LHCN-M2 (cell line): Measurements from ENCODE around the gene IMMP2L. TPM values are rescaled to one million over a fixed set of nuclear protein-coding genes. Genes with fewer than 3 reads are reported as not detected.

Source experiments
- DNase-seq: peaks from one replicate; pipeline ENCODE4 v3.0.0-alpha.2; 2012; ENCODE audit warnings: low read depth
- total RNA-seq: library from RNA; depleted of rRNA; stranded (reverse); fragments of >200 nt; gene quantifications from 2 replicates; pipeline ENCODE4 v1.2.3, GENCODE V29; 2014

Gene IMMP2L
- total RNA-seq, 1 experiment from 2014 or later = 6.4 TPM

DNA sequence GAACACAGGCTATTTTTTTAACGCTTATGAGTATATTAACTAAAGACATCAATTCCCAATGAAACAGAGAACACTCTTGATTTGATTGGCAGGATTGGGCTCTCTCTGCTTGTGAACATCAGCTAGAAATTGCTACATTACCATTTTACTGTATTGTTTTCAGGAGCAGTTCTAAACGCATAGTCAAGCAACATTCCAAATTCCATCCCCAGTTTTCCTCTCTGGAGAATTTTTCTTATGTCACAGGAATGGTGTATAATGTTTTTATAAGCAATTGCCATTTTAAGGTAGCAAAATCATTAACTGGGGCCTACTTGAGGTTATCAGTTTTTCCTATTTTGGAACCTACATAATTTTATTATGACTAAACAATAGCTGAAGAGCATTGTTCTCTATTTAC lies 748.3 kb downstream of the IMMP2L start:
- no peak for DNase-seq

DNA sequence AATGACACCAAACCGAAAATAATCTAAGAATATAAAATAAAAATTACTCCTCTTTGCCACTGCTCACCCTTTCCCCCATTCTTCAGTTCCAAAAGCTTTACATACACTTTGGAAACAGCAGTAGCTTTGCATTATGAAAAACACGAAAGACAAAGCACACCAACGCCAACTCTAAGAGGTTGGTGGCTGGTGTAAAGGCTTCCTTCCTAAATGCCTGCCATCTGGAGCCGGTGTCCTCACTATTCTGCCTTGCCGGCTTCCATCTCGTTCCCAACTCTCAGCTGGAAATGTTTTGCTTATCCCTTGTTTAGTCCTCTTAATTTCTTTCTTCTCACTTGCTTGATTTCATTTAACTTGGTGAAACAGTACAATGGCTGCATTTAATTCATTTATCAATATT lies 752.5 kb downstream of the IMMP2L start:
- DNase-seq = no peak

DNA sequence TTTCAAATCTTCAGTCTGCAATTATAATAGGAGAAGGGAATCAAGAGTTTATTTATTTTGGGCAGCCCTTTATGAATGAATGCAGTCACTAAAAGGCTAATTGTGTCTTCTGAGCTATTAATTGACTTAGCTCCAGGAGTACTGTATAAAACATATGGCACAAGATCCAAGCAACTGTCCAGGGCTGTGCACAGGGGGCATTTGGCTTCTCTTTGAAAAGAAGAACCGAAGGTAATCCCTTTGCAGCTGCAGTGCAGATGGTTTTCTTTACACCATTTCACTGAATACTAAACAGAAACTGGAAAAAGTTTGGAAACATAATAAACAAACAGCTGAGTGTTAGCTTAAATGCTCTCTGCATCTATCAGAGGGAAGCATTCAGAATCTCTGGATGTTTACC lies 753.9 kb downstream of the IMMP2L start:
- DNase-seq = no peak

DNA sequence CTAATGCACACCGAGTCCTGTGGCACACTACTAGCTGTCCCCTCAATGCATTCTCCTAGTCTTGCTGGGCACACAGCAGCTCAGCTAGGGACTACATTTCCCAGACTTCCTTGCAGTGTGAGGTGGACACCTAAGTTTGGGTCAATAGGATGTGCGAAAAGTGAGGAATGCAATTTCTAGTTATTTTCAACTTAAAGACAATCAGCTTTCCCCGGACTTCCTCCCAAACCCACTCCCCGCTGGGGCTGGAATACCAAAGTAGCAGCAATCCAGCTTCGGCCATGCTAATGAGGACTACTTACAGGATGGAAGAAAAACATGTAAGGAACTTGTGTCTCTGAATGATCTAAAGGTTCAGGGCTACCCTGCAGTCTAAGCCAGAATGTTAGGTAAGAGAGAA lies 757.8 kb downstream of the IMMP2L start:
- DNase-seq = no peak

DNA sequence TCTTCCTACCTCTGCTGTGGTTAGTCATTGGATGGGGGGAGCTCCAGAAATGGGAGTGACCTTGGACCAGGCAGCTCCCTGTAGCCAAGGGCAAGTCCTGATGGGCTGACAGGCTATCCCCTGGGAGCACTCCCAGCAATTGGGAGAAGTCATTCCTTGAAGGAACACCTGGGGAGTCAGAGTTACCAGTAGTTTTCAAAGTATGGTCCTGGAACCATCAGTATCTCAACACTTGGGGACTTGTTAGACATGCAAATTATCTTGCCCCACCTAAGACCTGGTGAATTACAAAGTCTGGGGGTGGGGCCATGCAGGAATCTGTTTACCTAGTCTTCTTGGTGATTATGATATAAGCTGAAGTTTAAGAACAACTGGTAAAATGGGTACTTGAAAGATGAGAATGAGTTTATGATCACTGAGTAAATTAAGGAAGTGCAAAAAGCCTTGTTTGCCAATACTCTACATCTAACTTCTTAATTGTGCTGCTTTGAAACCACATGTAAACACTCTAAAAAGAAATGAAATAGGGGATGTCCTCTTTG lies 758.6 kb downstream of the IMMP2L start:
- DNase-seq = no peak

DNA sequence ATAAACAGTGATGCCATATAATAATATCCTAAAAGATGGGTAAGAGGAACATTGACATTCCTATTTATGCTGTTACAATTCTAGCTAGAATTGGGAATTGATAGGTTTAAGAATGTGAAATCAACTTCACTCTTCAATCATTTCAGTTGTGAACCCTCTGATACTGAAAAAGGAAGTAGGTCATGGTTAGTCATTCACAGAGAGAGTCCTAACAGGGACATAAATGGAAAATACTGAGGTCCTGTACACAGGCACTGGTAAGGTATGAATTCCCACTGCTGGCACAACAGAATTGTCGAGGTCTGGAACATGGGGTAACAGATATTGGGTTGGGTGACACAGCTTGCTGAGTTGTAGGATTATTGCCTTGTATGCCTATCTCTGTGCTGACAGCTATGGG lies 760.8 kb downstream of the IMMP2L start:
- no peak for DNase-seq

DNA sequence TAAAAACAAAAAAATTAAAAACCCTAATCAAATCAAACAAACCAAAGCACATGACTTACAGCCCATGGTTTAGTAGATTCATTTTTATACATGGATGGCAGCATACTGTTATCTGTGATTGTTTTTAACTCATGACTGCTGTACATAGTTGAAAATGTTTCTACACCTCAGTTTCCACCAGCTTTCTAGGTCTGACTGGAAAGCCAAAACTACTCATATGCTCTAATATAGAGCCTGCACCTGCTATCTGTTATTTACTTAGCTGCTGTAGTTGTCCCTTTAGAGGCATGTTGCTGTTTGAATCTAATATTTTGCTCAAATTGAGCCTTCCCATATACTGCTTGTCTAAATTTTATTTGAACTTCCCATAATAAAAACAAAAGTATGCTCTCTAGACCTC lies 761.3 kb downstream of the IMMP2L start:
- DNase-seq = no peak

DNA sequence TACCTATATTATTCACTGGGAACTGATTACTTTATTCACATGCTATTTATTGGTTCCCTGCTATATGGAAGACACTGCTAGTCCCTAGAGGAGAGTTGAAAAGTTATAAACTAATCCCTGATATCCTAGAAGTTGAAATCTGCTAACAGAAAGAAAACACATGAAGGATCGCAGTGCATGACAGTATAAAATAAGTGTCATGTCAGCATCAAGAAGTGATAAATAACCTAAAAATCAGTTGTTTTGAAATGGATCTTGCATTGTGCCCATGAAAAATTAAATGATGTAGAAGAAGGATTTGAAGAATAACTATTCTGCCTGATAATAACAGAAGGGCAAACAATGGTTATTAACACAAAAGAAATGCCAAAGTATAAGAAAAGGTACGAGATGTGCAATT lies 764.6 kb downstream of the IMMP2L start:
- no peak for DNase-seq

DNA sequence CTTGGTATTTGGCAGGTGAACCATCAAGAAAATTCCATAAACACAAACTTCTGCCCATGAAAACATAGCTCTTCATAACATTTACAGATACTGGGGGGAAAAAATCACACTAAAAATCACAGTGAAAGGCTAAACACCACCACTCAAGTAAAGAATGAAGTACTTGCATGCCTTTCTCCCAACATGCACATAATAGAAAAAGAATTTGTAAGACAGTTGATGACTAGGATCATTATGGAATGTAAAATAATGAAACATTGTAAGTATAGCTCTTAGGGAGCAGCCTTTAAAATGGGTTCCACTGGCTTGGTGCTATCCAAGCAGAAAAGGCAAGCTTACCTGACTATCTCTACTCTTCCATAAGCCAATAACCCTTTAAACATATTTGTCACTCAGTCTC lies 771.3 kb downstream of the IMMP2L start:
- DNase-seq = no peak

DNA sequence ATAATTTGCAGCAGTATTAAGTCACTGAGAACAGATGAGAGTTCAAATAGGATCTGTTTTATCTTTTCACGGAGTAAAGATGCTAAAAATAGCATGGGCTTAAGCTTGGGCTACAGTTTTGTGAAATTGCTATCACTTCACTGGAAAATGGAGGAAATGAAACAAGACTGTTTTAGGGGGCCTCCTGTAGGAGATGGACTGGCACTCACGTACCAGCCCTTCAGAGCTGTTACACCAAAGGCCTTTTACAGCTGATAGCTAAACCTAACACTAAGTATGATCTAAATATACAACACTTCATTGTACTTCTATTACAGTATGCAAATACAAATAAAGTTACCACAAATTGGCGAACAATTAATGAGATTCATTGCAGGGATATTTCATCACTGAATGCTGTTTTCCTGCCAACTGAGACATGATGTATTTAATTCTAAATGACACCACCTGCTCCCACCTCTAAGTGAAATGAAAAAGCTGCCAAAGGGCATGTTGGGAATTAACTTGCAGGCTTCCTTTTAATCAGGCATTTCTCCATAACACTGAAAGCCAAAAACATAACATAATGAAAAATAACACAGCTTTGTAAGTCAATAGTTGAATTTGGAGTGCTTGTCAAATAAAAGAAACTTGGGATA lies 775.8 kb downstream of the IMMP2L start:
- DNase-seq = no peak

DNA sequence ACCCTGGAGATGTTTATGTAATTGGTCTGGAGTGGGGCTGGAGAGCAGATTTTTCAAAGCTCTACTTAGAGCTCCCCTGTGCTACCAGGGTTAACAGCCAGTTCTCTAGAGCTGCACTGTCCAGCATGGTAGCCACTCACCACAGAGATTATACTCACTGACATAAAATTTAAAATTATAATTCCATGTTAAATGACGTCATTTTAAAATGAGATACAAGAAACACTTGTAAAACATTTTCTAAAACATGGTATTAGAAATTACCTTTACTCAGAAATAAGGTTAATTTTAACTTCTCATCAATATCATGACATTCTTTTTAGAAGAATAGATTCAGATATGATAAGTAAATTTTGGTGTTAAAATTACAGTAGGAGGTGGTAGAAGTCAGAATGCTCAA lies 777.5 kb downstream of the IMMP2L start:
- DNase-seq = no peak

DNA sequence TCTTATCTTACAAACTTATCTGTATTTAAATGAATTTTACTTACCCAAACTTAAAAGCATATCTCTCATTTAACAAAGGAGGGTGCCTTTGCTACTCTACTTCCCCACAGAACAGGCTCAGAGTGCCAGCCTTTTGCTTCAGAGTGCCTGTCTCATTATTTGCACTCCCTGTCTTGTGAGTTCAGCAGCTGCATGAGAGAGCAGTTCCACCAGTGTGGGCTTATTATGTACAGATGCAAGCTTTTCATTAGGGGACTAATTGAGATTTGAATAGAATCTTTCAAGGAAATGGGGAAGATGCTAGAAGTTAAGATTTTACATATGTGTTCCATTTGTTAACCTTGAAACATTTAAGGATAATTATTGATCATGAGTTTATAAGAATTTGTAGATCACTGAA lies 781.6 kb downstream of the IMMP2L start:
- no peak for DNase-seq

DNA sequence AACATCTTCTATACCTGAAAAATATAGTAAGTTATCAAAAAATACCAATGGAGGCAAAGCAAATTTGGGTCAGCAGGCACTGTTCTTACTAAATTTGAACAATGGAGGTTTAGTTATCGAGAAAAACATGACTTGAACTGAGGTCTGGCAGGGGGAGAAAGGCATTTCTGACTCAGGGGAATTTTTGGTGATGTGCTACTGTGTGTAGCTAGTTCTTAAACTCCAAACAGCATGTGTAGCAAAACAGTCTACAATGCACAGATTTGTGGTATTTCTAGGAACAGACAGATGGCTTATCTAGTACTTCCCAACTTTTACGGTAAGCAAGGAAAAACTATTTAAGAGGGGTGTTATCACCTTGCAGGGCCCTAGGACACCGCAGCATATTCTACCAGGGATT lies 783.0 kb downstream of the IMMP2L start:
- DNase-seq = no peak

DNA sequence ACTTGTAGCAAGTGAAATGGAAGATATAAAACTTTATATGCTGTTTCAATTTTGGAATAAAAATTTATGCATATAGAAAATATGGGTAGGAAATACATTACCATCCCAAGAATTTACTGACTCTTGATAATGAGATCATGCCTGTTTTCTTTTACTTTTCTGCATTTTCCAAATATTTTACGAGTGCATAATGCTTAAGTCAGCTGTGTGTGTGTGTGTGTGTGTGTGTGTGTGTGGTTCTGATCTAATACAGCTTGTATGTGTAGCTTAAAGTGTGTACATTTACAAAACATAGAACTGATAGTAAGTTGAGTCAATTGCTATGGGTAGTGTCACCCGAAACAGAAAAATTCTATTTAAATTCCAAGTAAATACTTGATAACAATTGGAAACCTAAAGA lies 787.2 kb downstream of the IMMP2L start:
- DNase-seq = no peak

DNA sequence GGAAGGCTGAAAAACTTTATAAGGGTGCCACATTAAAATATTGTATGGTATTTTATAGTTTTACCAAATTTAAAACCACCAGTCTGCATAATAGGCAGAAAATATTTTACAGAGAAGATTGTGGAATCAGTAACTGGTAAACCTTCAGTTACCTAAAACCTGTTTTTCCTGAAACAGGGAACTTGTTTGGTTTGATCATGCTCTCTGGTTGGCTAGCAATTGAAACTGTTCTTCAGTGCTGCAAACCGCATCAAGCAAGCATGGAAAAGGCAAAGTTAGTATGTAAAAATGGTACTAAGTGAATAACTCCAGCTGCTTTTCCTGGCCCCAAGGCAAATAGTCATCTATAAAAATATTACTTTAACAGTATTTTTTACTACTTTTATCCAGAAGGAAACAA lies 788.2 kb downstream of the IMMP2L start:
- DNase-seq = no peak

DNA sequence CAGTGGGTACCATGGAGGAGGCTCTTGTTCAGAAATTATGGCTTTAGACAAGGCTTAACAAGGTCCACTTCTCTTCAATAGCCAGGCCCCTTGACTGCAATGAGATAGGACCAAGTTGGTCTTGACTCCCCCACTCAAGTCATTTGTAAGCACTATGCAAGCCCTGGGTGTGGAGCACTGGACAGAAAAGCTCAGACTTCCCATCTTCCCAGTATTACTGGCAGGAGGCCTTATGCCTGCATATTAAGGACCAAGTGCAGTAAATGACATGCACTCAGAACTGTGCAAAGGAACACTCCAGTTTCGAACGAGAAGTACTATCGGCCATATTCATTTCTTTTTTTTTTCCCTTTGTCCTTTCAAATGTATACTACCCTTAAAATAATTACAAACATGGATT lies 789.7 kb downstream of the IMMP2L start:
- DNase-seq = no peak

DNA sequence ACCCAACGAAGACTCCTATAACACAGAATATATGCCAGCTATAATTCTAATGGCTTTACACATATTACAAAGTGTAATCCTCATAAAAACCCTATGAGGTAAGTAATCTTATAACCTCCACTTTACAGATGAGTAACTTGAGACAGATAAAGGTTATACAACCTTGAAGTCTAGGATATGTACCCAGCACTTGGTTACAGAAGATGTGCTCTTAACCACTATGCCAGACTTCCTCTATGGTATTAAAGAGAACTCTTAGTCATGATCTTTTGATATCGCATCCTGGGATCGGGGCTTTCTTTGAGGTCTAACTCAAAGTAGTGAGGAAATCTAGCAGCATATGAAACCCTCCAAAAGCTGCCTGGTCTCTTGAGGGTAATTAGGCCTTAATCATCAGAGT lies 790.6 kb downstream of the IMMP2L start:
- DNase-seq = no peak

DNA sequence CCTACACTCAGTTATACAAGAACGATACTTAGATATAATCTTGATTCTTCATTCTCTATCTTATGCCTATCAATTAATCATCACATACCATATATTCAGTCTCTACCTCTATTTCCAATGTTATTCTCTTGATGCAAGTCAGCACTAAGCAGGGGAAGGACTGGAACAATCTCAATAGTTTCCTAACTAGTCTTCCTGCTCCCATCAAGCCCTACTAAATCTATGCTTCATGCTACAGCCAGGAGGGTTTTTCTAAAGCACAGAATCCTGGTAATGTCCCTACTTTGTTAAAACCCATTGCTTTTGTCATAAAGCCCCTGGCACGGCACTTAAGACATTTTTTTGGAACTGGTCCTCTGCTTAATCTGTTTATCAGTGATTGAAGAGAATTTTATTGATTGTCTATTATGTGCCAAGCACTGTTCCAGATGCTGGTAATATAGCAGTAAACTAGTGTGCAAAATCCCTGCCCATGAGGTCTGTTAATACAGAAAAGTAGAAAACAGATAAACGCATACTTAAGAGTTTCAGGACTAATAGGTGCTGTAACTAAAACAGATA lies 794.7 kb downstream of the IMMP2L start:
- no peak for DNase-seq

DNA sequence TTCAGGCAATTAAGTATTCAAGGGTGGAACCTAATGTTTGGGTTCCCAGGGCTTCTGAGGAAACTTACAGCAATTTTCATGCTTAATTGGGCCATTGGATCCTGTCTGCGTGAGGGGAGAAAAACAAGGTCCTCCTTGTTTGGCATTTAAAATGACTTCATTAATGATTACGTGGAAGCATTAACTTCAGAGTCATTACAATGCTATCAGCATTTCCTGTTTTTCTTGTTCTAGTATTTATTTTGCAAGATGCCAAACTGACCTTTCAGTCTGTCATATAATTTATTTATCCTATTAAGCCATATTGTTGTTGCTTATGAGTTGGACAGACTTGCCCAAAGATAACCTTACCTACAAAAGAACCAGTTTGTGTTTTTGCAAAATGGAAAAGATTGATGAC lies 795.4 kb downstream of the IMMP2L start:
- DNase-seq = no peak

DNA sequence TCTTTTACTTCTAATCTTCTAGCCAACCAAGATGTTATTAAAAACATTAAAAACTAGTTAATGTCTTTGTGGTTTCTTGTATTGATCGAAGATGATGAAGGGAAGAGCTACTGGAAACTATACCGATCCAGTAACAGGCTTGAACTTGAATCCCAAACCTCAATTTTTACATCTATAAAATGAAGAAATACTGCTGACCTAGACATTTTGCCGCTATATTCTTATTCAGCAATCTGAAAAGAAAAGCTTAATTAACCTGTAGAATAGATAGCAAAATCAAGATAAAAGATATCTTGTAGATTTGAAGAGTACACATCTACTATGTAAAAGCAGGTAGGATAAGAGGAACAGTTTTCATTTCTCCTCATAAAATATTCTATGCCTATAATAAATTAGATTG lies 797.4 kb downstream of the IMMP2L start:
- no peak for DNase-seq

DNA sequence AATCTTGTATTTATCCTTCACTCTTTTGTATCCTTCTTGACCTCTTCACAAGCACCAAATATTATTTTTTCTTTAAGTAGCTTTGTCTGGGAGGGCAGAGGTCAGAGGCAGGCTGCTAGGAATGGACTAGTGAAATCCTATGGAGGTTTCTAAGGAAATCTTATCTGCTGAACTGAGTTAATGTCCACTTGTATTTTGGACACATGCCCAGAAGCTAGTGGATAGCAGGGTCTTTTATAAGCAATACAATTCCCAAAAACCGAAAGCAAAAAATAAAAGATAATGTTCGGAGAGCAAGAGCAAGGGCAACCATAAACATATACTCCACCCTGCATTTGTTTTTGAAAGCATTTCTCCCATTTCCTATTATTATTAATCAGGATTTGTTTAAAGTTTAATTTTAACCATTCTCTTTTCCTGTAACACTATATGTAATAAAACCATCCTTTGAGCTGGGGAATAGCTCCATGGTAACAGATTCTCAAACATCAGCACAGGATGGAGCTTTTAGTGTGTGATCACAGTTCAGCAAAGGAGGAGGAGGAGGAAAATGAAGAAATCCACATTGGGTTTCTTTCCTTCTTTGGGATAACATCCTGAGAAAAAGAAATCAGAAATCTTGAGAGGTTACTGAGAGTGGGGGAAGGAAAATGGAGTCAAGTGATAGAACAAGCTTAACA lies 799.6 kb downstream of the IMMP2L start:
- no peak for DNase-seq

DNA sequence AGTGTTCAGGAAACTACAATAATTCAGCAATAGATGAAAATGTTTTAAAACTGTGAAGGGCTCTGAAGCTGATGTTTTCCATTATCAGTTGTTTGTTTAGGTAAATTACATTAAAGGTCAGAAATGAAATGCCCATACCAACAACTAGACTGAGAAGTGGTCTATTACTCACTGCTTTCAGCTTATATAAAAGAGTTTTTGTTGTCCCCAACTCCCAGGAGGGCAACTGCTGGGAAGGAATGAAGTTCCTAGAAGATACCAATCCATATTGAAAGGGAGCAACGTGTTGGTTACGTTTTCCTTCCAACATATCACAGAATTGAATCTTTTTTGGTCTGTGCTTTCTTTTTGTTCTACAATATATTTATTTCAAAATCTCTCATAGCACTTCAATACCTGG lies 802.0 kb downstream of the IMMP2L start:
- no peak for DNase-seq

DNA sequence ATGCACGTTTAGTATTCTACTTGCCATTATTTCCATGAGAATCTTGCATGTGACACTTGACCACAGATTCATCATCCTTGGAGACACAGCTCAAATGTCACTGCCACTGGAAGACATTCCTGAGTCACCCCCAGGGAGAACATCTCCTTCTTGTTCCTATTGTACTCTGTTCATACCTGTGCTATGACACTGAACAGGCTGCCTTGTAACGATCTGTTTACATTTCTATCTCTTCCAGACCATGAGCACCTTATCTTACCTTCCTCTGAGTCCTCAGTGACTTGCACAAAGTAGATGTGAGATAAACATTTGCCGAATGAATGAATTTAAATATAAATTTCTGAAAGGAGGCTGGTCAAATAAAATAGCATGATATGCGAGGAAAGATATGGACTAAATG lies 803.2 kb downstream of the IMMP2L start:
- DNase-seq = no peak
